CD8-positive, alpha-beta memory T cell (primary cell): ENCODE measurements around the gene BTG4. TPM values are rescaled to one million over a fixed set of nuclear protein-coding genes. Genes with fewer than 3 reads are reported as not detected.

Source experiments
- CTCF ChIA-PET: fragments of 350-600 bp; sonication (Branson Sonifier 250); formaldehyde crosslinking; loops from one replicate; lab custom pipeline; 2021; ENCODE audit warnings: antibody characterized with exemption; lab: Charles Lee
- POLR2A ChIA-PET: fragments of 350-600 bp; sonication (Branson Sonifier 250); formaldehyde crosslinking; loops from one replicate; lab custom pipeline; 2021; ENCODE audit warnings: antibody characterized with exemption; lab: Charles Lee
- DNase-seq, 5 donors: peaks; one replicate each; pipeline versions ENCODE4 v3.0.0 to v3.0.0-alpha.2; 2020 to 2022; ENCODE audit warnings: mixed read lengths in 1 of 5
- H3K27ac ChIP-seq: one replicate; pipeline ENCODE4 v1.7.0; 2013; ENCODE audit warnings: low read depth, mild to moderate bottlenecking, low read length, moderate library complexity
- H3K27me3 ChIP-seq: 2 replicates; pipeline ENCODE4 v1.7.0; 2013; ENCODE audit warnings: low read length, mild to moderate bottlenecking; ENCODE audit not compliant: insufficient read depth, poor library complexity, severe bottlenecking
- H3K36me3 ChIP-seq: 2 replicates; pipeline ENCODE4 v1.7.0; 2013; ENCODE audit warnings: mild to moderate bottlenecking, low read length, moderate library complexity; ENCODE audit not compliant: insufficient read depth
- H3K4me1 ChIP-seq: 2 replicates; pipeline ENCODE4 v1.7.0; 2013; ENCODE audit warnings: mild to moderate bottlenecking, low read length, moderate library complexity; ENCODE audit not compliant: insufficient read depth
- H3K4me3 ChIP-seq: 2 replicates; pipeline ENCODE4 v1.7.0; 2013; ENCODE audit warnings: mild to moderate bottlenecking, low read length
- H3K9me3 ChIP-seq: 2 replicates; pipeline ENCODE4 v1.7.0; 2013; ENCODE audit warnings: mild to moderate bottlenecking, low read length
- H3K27ac Mint-ChIP-seq, 8 donors: one replicate each; pipeline ENCODE4 v1.8.0; 2020 to 2021; ENCODE audit warnings: mixed read lengths in 8 of 8, mild to moderate bottlenecking in 6 of 8, inconsistent platforms in 3 of 8, moderate library complexity in 3 of 8
- H3K27me3 Mint-ChIP-seq, 2 donors: one replicate each; pipeline ENCODE4 v1.8.0; 2020 to 2021; ENCODE audit warnings: mixed read lengths in 2 of 2, mild to moderate bottlenecking in 1 of 2, moderate library complexity in 1 of 2
- H3K36me3 Mint-ChIP-seq, 3 donors: one replicate each; pipeline ENCODE4 v1.8.0; 2020 to 2021; ENCODE audit warnings: mixed read lengths in 3 of 3, inconsistent platforms in 1 of 3, mild to moderate bottlenecking in 1 of 3
- H3K4me1 Mint-ChIP-seq, 3 donors: one replicate each; pipeline ENCODE4 v1.8.0; 2020 to 2021; ENCODE audit warnings: mixed read lengths in 3 of 3, inconsistent platforms in 1 of 3, mild to moderate bottlenecking in 1 of 3
- H3K4me3 Mint-ChIP-seq, 7 donors: one replicate each; pipeline ENCODE4 v1.8.0; 2020 to 2021; ENCODE audit warnings: mixed read lengths in 7 of 7, mild to moderate bottlenecking in 6 of 7, moderate library complexity in 4 of 7, inconsistent platforms in 2 of 7
- H3K9me3 Mint-ChIP-seq, 5 donors: one replicate each; pipeline ENCODE4 v1.8.0; 2020 to 2022; ENCODE audit warnings: mixed read lengths in 5 of 5, mild to moderate bottlenecking in 3 of 5, moderate library complexity in 2 of 5, inconsistent platforms in 1 of 5
- polyA plus RNA-seq: library from polyadenylated mRNA; unstranded; fragments of 300-500 nt; fragmentation: Illumina TruSeq; gene quantifications from one replicate; pipeline ENCODE4 v1.2.3, GENCODE V29; 2021
- total RNA-seq, 2 experiments: library from RNA; stranded (reverse); gene quantifications; one replicate each; pipeline ENCODE4 v1.2.3, GENCODE V29; 2021

Gene BTG4
- total and polyA plus RNA-seq, 3 experiments from 2014 or later = not detected

- peaks cover 17 to 52% of the 10 kb centered on the region in 2 donors for H3K27me3 Mint-ChIP-seq
- POLR2A ChIA-PET = no interaction called here
- no peaks in the 10 kb centered on the region for H3K4me1 ChIP-seq
- H3K4me1 Mint-ChIP-seq = no peaks in the 10 kb centered on the region
- no peak overlapping the region for H3K27ac ChIP-seq
- no peaks in the 10 kb centered on the region for H3K36me3 ChIP-seq
- no peak overlapping the region for H3K4me3 Mint-ChIP-seq
- H3K27me3 ChIP-seq = no peaks in the 10 kb centered on the region
- DNase-seq = no peak
- no peak overlapping the region for H3K4me3 ChIP-seq
- H3K9me3 ChIP-seq = no peaks in the 10 kb centered on the region
- H3K36me3 Mint-ChIP-seq = no peaks in the 10 kb centered on the region
- H3K9me3 Mint-ChIP-seq = no peaks in the 10 kb centered on the region
- CTCF ChIA-PET = no interaction called here
- H3K27ac Mint-ChIP-seq = no peak overlapping the region
Observed at GRCh38 chr11:111462329-111462728, 49.9 kb downstream of the BTG4 start.

GRCh38 chr11:111461460-111462235 is 50.5 kb downstream of the BTG4 start:
- peaks cover 13 to 46% of the 10 kb centered on the region in 2 donors for H3K27me3 Mint-ChIP-seq
- POLR2A ChIA-PET = no interaction called here
- no peaks in the 10 kb centered on the region for H3K36me3 Mint-ChIP-seq
- H3K27ac Mint-ChIP-seq = no peak overlapping the region
- no peak overlapping the region for H3K4me3 Mint-ChIP-seq
- H3K4me1 ChIP-seq = no peaks in the 10 kb centered on the region
- H3K27me3 ChIP-seq = no peaks in the 10 kb centered on the region
- DNase-seq = no peak
- CTCF ChIA-PET = interaction anchor here (3.7 kb wide), 1 partner anchor 15 kb away, joined by 12 read pairs; no protein-coding TSS in a partner anchor
- no peaks in the 10 kb centered on the region for H3K36me3 ChIP-seq
- no peaks in the 10 kb centered on the region for H3K9me3 Mint-ChIP-seq
- no peaks in the 10 kb centered on the region for H3K9me3 ChIP-seq
- H3K4me3 ChIP-seq = no peak overlapping the region
- no peak overlapping the region for H3K27ac ChIP-seq
- H3K4me1 Mint-ChIP-seq = no peaks in the 10 kb centered on the region

GRCh38 chr11:111460856-111461255 is 51.3 kb downstream of the BTG4 start:
- no peaks in the 10 kb centered on the region for H3K9me3 Mint-ChIP-seq
- H3K9me3 ChIP-seq = no peaks in the 10 kb centered on the region
- H3K4me3 ChIP-seq = no peak overlapping the region
- no peaks in the 10 kb centered on the region for H3K27me3 ChIP-seq
- H3K4me1 Mint-ChIP-seq = no peaks in the 10 kb centered on the region
- H3K36me3 ChIP-seq = no peaks in the 10 kb centered on the region
- CTCF ChIA-PET = interaction anchor here (3.7 kb wide), 1 partner anchor 14 kb away, joined by 12 read pairs; no protein-coding TSS in a partner anchor
- H3K4me1 ChIP-seq = no peaks in the 10 kb centered on the region
- no peak overlapping the region for H3K4me3 Mint-ChIP-seq
- POLR2A ChIA-PET = no interaction called here
- H3K27ac ChIP-seq = no peak overlapping the region
- H3K27me3 Mint-ChIP-seq = peaks cover 12 to 45% of the 10 kb centered on the region in 2 donors
- H3K27ac Mint-ChIP-seq = peak overlapping the region in 1 of 8 donors; percentile 65
- H3K36me3 Mint-ChIP-seq = no peaks in the 10 kb centered on the region
- no peak for DNase-seq

- Mint-ChIP-seq H3K27ac (no peak overlapping the region), H3K27me3 (peaks cover 12 to 45% of the 10 kb centered on the region in 2 donors), H3K4me1 (no peaks in the 10 kb centered on the region), H3K9me3 (no peaks in the 10 kb centered on the region), H3K36me3 (no peaks in the 10 kb centered on the region), H3K4me3 (no peak overlapping the region)
- Histone ChIP-seq H3K27me3 (no peaks in the 10 kb centered on the region), H3K4me3 (no peak overlapping the region), H3K27ac (no peak overlapping the region), H3K4me1 (no peaks in the 10 kb centered on the region), H3K9me3 (no peaks in the 10 kb centered on the region), H3K36me3 (no peaks in the 10 kb centered on the region)
- ChIA-PET POLR2A (no interaction called here), CTCF (interaction anchor here (3.7 kb wide), 1 partner anchor 14 kb away, joined by 12 read pairs; no protein-coding TSS in a partner anchor)
- no peak for DNase-seq
Observed at GRCh38 chr11:111460340-111460739, 51.8 kb downstream of the BTG4 start.

- Histone ChIP-seq H3K4me1 (no peaks in the 10 kb centered on the region), H3K27me3 (no peaks in the 10 kb centered on the region), H3K27ac (no peak overlapping the region), H3K9me3 (no peaks in the 10 kb centered on the region), H3K4me3 (no peak overlapping the region), H3K36me3 (no peaks in the 10 kb centered on the region)
- Mint-ChIP-seq H3K27me3 (peaks cover 12 to 42% of the 10 kb centered on the region in 2 donors), H3K4me3 (no peak overlapping the region), H3K4me1 (no peaks in the 10 kb centered on the region), H3K27ac (no peak overlapping the region), H3K36me3 (no peaks in the 10 kb centered on the region), H3K9me3 (no peaks in the 10 kb centered on the region)
- DNase-seq = no peak
- ChIA-PET CTCF (interaction anchor here (3.7 kb wide), 1 partner anchor 13 kb away, joined by 12 read pairs; no protein-coding TSS in a partner anchor), POLR2A (no interaction called here)
Observed at GRCh38 chr11:111459506-111460270, 52.5 kb downstream of the BTG4 start.

GRCh38 chr11:111457731-111458368 is 54.3 kb downstream of the BTG4 start:
- Mint-ChIP-seq H3K4me1 (no peaks in the 10 kb centered on the region), H3K4me3 (no peak overlapping the region), H3K27ac (no peak overlapping the region), H3K27me3 (peaks cover 13 to 33% of the 10 kb centered on the region in 2 donors), H3K36me3 (no peaks in the 10 kb centered on the region), H3K9me3 (no peaks in the 10 kb centered on the region)
- Histone ChIP-seq H3K36me3 (no peaks in the 10 kb centered on the region), H3K9me3 (no peaks in the 10 kb centered on the region), H3K4me3 (no peak overlapping the region), H3K27me3 (no peaks in the 10 kb centered on the region), H3K27ac (no peak overlapping the region), H3K4me1 (no peaks in the 10 kb centered on the region)
- CTCF ChIA-PET = interaction anchor here (3.7 kb wide), 1 partner anchor 11 kb away, joined by 12 read pairs; no protein-coding TSS in a partner anchor
- DNase-seq = no peak
- POLR2A ChIA-PET = no interaction called here

- Mint-ChIP-seq H3K27ac (no peak overlapping the region), H3K36me3 (no peaks in the 10 kb centered on the region), H3K27me3 (peaks cover 11 to 29% of the 10 kb centered on the region in 2 donors), H3K4me1 (no peaks in the 10 kb centered on the region), H3K4me3 (no peak overlapping the region), H3K9me3 (no peaks in the 10 kb centered on the region)
- no peaks in the 10 kb centered on the region for H3K27me3 ChIP-seq
- H3K27ac ChIP-seq = no peak overlapping the region
- no peaks in the 10 kb centered on the region for H3K36me3 ChIP-seq
- H3K4me1 ChIP-seq = no peaks in the 10 kb centered on the region
- H3K9me3 ChIP-seq = no peaks in the 10 kb centered on the region
- POLR2A ChIA-PET = no interaction called here
- H3K4me3 ChIP-seq = no peak overlapping the region
- no peak for DNase-seq
- CTCF ChIA-PET = interaction anchor here (3.1 kb wide), 1 partner anchor 10 kb away, joined by 13 read pairs; no protein-coding TSS in a partner anchor
Observed at GRCh38 chr11:111456859-111457730, 55.1 kb downstream of the BTG4 start.
